ENCODE results near the gene PKIB.

PKIB gene

GRCh38 chr6:122730775-122731386 lies 120.7 kb downstream of the PKIB start:
- DNase-seq (ENCODE audit: low read depth): no peak
- H3K4me3 ChIP-seq (ENCODE audit: low read depth, low read length): no peak overlapping the region
- TF ChIP-seq CTCF (IDR thresholded peaks at IDR 0.05; ENCODE audit: low read depth, low read length, missing control alignments): peak; percentile 66

GRCh38 chr6:122733259-122733658 lies 123.1 kb downstream of the PKIB start:
- DNase-seq (ENCODE audit: low read depth): no peak
- no peak for TF ChIP-seq CTCF (IDR thresholded peaks at IDR 0.05; ENCODE audit: low read depth, low read length, missing control alignments)
- no peak overlapping the region for H3K4me3 ChIP-seq (ENCODE audit: low read depth, low read length)

- no peak for DNase-seq (ENCODE audit: low read depth)
- H3K4me3 ChIP-seq (ENCODE audit: low read depth, low read length): no peak overlapping the region
- no peak for TF ChIP-seq CTCF (IDR thresholded peaks at IDR 0.05; ENCODE audit: low read depth, low read length, missing control alignments)
These were observed 124.6 kb downstream of the PKIB start for GRCh38 chr6:122734529-122735395.

GRCh38 chr6:122735582-122735981 lies 125.4 kb downstream of the PKIB start:
- no peak for DNase-seq (ENCODE audit: low read depth)
- TF ChIP-seq CTCF (IDR thresholded peaks at IDR 0.05; ENCODE audit: low read depth, low read length, missing control alignments): no peak
- no peak overlapping the region for H3K4me3 ChIP-seq (ENCODE audit: low read depth, low read length)

- no peak for DNase-seq (ENCODE audit: low read depth)
- H3K4me3 ChIP-seq (ENCODE audit: low read depth, low read length): no peak overlapping the region
- no peak for TF ChIP-seq CTCF (IDR thresholded peaks at IDR 0.05; ENCODE audit: low read depth, low read length, missing control alignments)
These were observed 126.0 kb downstream of the PKIB start for GRCh38 chr6:122736163-122736562.

GRCh38 chr6:122736616-122737015 lies 126.4 kb downstream of the PKIB start:
- TF ChIP-seq CTCF (IDR thresholded peaks at IDR 0.05; ENCODE audit: low read depth, low read length, missing control alignments): no peak
- no peak for DNase-seq (ENCODE audit: low read depth)
- H3K4me3 ChIP-seq (ENCODE audit: low read depth, low read length): no peak overlapping the region

All from GM12864 (cell line).